ENCODE data around the gene GINS3. TPM values are rescaled to one million over a fixed set of nuclear protein-coding genes. Genes with fewer than 3 reads are reported as not detected.

The GINS3 gene
- total and polyA plus RNA-seq, 2 experiments from 2014 or later = 8.8 to 17.8 TPM

GRCh38 chr16:58389724-58390123 lies 2.5 kb upstream of the GINS3 start:
- DNase-seq (ENCODE audit: low spot score) (no peak), ATAC-seq (no peak)
- Histone ChIP-seq H2AFZ (no peak overlapping the region), H3K27ac (ENCODE audit: low read depth) (no peak overlapping the region), H3K79me2 (replicated peaks; ENCODE audit: insufficient read depth) (peaks cover 19% of the 10 kb centered on the region), H3K9me2 (ENCODE audit: insufficient read depth) (no peaks in the 10 kb centered on the region; the same call in 1 of the 2 replicates), H3K4me3 (no peak overlapping the region), H3F3A (replicated peaks; ENCODE audit: low read depth) (no peaks in the 10 kb centered on the region), H3K4me2 (no peak overlapping the region), H4K20me1 (replicated peaks; ENCODE audit: insufficient read depth) (no peaks in the 10 kb centered on the region), H3K4me1 (ENCODE audit: insufficient read depth) (peaks cover 6% of the 10 kb centered on the region), H3K27me3 (ENCODE audit: insufficient read depth) (peaks cover 25% of the 10 kb centered on the region), H3K36me3 (ENCODE audit: insufficient read depth) (no peaks in the 10 kb centered on the region)
- H3K36me3 Mint-ChIP-seq (ENCODE audit: low read depth) = peaks cover 8% of the 10 kb centered on the region; the same call in 2 of the 3 replicates
- H3K4me3 Mint-ChIP-seq = no peak overlapping the region
- H3K27me3 Mint-ChIP-seq (ENCODE audit: insufficient read depth, low read depth, poor library complexity) = peaks cover 6% of the 10 kb centered on the region
- H3K9me3 Mint-ChIP-seq = peaks cover 7% of the 10 kb centered on the region; the same call in 2 of the 3 replicates
- no peaks in the 10 kb centered on the region; the same call in 2 of the 3 replicates for H3K4me1 Mint-ChIP-seq
- H3K27ac Mint-ChIP-seq = no peak overlapping the region
- no peak for TF ChIP-seq ZNF331 (CRISPR knock-in tag; IDR thresholded peaks at IDR 0.05; ENCODE audit: low read depth)
- TF ChIP-seq ZNF462 (CRISPR knock-in tag; IDR thresholded peaks at IDR 0.05) = no peak
- no peak for TF ChIP-seq NANOG (IDR thresholded peaks at IDR 0.05; ENCODE audit: borderline replicate concordance)
- no peak for TF ChIP-seq ZNF114 (CRISPR knock-in tag; IDR thresholded peaks at IDR 0.05)
- no peak for TF ChIP-seq STAT1 (IDR thresholded peaks at IDR 0.05; ENCODE audit: unreplicated experiment)
- TF ChIP-seq CTCF (conservative IDR thresholded peaks at IDR 0.05; ENCODE audit: low read depth in 2 of 2) = no peak
- no peak for TF ChIP-seq CREB1 (CRISPR knock-in tag; IDR thresholded peaks at IDR 0.05; ENCODE audit: low read depth)
- no peak for TF ChIP-seq REST (IDR thresholded peaks at IDR 0.05; ENCODE audit: unreplicated experiment)
- no peak for TF ChIP-seq EZH2phosphoT487 (IDR thresholded peaks at IDR 0.05; ENCODE audit: unreplicated experiment)
- no peak for TF ChIP-seq EZH2 (IDR thresholded peaks at IDR 0.05; ENCODE audit: low read depth, unreplicated experiment)
- TF ChIP-seq POLR2AphosphoS5 (IDR thresholded peaks at IDR 0.05; ENCODE audit: low read depth) = no peak
- no peak for TF ChIP-seq JUNB (IDR thresholded peaks at IDR 0.05; ENCODE audit: unreplicated experiment)
- TF ChIP-seq ETS1 (IDR thresholded peaks at IDR 0.05) = no peak

Data from GM23338 (cell line).